ENCODE results near the gene PSMG1.
"Not testable (repeated sequence)": the region's sequence is repeated elsewhere in the genome, so short reads cannot be mapped to it uniquely, and the experiment has no call there.

The PSMG1 gene

DNA sequence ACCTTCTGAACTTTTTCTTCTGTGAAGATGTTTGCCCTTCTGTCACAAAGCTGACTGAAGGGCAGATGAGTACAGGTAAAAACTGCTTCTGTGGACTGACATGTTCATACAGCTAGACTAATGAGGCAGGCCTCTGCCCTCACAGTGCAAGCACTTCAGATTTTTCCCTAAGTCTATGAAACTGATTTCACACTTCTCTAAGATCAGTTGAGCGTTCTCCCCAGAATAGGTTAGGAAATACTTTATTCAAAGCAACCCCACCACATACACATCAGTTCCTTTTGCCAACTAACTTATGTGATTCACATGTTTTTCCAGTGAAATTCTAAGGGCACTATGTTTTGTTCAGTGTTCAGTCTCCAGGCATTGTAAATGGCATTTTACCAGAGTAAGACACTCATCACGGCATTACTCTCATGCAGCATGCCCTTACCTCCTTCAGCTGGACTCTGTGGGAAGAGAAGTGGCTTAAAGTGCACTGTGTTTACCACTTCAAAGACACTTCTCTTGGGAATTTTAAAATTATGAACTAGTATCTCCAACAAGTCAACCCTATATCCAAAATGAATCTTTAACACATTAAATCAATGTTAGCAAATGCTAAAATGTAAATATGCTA lies 5.4 kb upstream of the PSMG1 start:
- DNase-seq (ENCODE audit: low read depth, low spot score) = peak; percentile 7

DNA sequence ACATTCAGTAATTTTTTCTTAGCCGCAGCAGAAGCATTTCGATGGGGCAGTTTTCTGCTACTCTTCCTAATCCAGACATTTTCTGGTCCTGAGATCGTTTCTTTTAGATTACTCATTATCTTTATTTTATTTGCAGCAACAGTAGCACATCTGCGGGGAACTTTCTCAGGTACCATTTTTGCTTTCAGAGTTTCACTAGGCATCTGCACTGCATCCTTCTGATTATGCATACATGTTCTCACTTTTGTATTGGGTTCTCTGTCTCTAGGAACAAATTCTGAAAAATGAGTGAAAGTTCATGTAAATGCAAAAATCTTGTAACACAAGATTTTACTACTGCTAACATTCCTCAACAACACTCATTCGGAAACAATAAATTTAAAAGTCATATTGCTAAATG lies 3.9 kb upstream of the PSMG1 start:
- no peak for DNase-seq (ENCODE audit: low read depth, low spot score)

GRCh38 chr21:39186676-39187075 lies 3.4 kb upstream of the PSMG1 start:
- no peak for DNase-seq (ENCODE audit: low read depth, low spot score)

GRCh38 chr21:39185157-39185556 lies 1.9 kb upstream of the PSMG1 start:
- DNase-seq (ENCODE audit: low read depth, low spot score) = no peak

GRCh38 chr21:39184050-39184980 lies 1.1 kb upstream of the PSMG1 start:
- no peak for DNase-seq (ENCODE audit: low read depth, low spot score)

DNA sequence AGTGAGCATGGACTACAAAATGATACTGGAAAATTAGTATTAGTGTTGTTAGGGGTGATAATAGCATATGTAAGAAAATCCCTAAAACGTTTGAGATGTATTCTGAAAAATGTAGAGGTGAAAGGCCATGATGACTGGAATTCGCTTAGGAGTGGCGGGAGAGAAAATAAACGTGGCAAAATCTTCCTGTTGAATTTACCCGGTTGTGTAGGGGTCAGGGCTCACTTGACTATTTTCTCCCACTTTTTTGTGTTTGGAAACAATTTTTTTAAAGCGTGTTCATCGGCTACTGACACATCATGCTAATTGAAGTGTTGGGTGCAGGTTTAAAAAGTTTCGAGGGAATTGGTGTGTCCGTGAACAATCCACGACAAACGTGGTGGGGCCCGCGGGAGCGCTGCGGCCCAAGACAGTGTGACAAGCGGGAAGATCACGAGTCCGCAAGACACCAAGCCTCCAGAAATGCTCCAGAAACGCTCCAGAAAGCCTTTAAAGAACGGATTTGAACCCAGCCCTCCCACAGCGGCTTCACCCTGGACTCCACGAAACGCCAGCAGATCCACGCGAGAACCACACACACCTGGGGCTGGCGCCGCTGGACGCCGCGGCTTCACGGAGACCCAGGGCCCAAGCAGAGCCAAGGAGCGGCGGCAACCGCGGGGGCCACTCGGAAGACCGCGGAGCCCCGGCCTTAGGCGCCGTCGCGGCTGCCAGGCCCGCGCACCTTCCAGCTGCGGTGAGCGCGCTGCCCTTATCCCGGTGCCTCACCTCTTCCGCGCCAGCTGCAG lies 573 bp downstream of the PSMG1 start:
- no peak for DNase-seq (ENCODE audit: low read depth, low spot score)

- DNase-seq (ENCODE audit: low read depth, low spot score) = no peak
These were observed 1.2 kb downstream of the PSMG1 start for GRCh38 chr21:39182016-39182415.

DNA sequence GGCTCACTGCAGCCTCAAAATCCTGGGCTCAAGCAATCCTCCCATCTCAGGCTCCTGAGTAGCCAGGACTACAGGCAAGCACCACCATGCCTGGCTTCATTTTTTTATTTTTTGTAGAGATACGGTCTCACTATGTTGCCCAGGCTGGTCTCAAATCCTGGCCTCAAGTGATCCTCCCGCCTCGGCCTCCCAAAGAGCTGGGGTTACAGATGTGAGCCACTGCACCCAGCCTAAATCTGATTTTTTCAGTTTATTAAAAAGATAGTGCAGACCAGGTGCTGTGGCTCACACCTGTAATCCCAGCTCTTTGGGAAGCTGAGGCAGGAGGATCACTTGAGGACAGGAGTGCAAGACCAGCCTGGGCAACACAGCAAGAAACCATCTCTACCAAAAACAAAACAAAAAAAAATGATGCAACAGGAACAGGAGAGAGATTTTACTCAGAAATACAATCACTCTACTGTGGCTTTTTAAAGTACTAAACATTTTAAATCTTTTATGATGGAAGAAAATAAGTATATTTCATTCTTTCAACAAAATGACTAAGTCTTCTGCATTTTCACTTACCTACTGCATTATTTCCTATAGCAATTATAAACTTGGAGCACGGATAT lies 1.9 kb downstream of the PSMG1 start:
- no peak for DNase-seq (ENCODE audit: low read depth, low spot score)

- no peak for DNase-seq (ENCODE audit: low read depth, low spot score)
These were observed 2.7 kb downstream of the PSMG1 start for GRCh38 chr21:39180429-39181019.

DNA sequence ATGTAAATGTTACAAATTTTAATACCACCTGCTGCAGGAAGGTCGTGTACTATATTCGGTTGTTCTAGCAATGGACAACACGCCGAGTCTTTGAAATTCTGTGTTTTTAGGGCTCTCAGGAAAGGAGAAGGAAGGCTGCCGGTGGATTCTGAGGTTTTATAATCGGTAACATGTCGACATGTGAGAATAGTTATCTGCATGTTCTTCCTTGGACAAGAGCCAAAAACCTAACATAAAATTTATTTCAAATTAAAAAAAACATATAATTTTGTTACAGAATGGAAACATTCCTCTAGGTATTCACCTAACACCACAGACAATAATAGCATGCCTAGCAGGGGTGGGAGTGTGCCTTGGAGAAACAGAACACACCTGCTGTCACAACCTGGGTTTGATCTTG lies 4.8 kb downstream of the PSMG1 start:
- no peak for DNase-seq (ENCODE audit: low read depth, low spot score)

- peak; percentile 7 for DNase-seq (ENCODE audit: low read depth, low spot score)
These were observed 7.0 kb downstream of the PSMG1 start for GRCh38 chr21:39176271-39176709.

DNA sequence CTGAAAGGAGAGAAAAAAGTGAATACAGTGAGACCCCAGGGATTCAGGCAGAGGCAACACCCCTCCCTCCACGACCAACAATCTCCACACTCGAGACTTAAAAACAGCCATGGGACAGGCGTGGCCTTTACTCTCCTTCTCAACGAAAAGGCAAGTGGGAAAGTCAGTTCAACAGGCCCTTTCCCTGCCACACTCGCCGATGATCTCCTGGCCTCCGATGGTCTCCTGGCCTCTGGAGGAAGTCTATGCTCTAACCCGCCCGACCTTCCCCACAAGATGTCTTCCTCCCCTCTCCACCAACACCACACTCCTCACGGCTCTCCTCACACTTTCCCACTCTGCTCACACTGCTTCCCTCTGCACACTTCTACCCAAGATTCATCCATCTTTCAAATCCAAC lies 7.6 kb downstream of the PSMG1 start:
- no peak for DNase-seq (ENCODE audit: low read depth, low spot score)

- DNase-seq (ENCODE audit: low read depth, low spot score) = peak; percentile 26
These were observed 8.1 kb downstream of the PSMG1 start for GRCh38 chr21:39175154-39175553.

DNA sequence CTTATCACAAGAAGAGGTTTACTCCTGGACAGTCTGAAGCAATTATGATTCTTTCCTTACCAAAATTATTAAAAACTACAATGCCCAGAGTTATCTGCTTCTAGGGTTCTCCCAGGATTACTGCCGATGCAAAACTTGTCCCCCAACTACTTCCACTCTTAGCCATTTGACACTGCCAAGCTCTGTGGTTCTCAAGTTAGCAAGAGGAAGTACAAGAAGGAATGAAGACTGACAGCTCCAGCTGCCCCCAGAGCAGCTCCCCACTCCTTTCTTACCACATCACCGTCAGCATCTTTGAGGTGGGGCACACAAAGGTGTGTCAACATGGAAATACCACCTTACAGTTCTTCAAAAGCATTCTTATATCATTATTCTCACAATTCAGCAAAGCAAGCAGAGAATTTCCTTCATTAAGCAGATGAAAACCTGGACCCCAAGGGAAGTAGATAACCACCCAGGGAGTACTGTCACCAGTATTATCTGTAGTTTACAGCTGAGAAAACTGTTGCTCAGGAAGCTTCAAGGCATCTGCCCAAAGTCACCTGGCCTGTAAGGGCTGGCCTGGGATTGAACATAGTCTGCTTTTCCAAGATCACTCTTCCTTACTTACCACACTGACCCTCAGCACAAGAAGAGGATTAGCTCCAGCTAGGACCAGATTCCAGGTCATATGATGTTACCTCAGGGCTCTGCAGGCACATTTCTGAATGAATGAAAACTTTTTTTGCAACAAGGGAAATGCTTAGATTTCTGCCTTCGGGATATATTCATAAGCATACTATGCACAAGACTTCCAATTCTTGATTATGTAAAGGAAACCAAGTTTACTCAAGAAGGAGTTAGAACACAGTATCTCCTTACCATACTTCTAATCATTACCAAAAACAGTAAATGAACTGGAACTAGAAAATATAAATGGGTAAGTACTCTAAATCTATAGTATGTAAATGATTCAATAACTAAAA lies 9.3 kb downstream of the PSMG1 start:
- no peak for DNase-seq (ENCODE audit: low read depth, low spot score)

- DNase-seq (ENCODE audit: low read depth, low spot score) = no peak
These were observed 13.3 kb downstream of the PSMG1 start for GRCh38 chr21:39169906-39170305.

DNA sequence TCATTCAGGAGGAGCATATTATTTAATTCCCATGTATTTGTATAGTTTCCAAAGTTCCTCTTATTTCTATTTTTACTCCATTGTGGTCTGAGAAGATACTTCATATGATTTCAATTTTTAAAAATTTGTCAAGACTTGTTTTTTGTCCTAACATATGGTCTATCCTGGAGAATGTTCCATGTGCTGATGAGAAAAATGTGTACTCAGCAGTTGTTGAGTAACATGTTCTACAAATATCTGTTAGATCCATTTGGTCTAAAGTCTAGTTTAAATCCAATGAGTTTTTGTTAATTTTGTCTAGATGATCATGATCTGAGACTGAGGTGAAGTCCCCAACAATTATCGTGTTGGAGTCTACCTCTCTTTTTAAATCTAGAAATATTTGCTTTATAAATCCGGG lies 14.5 kb downstream of the PSMG1 start:
- DNase-seq (ENCODE audit: low read depth, low spot score) = no peak

- no peak for DNase-seq (ENCODE audit: low read depth, low spot score)
These were observed 18.7 kb downstream of the PSMG1 start for GRCh38 chr21:39164523-39164922.

- DNase-seq (ENCODE audit: low read depth, low spot score) = no peak
These were observed 22.2 kb downstream of the PSMG1 start for GRCh38 chr21:39161064-39161463.

DNA sequence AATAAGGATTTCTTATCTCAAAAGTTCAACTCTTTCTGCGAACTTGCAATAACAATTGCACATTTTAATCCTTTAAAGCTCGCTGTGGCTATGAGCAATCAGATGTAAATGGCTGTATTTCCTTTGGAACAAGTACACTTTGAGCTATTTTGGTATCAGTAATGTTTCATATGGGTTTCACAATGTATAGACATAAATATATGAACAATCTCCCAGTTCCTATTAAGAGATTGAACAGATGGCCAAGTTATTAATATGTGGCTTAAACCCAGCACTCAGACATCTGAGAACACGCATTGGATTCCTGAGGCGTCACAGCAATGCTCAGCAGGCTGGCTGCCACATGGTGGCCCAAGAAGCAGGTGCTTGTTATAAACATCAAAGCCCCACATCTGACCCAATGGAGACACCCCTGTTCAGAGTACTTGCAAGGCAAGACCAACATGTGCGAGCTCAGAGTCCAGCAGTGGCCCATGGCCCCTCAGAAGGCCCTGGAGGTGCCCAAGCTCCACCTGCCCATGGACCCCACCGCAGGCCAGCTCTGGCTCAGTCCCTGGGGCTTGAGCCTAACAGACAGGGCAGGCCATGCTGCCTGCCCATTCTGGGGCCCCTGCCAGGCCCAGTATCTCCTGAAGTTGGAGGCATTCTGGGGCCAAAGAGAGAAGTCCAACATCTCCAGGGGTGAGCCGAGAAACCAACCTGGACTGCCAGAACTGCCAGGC lies 23.7 kb downstream of the PSMG1 start:
- no peak for DNase-seq (ENCODE audit: low read depth, low spot score)

DNA sequence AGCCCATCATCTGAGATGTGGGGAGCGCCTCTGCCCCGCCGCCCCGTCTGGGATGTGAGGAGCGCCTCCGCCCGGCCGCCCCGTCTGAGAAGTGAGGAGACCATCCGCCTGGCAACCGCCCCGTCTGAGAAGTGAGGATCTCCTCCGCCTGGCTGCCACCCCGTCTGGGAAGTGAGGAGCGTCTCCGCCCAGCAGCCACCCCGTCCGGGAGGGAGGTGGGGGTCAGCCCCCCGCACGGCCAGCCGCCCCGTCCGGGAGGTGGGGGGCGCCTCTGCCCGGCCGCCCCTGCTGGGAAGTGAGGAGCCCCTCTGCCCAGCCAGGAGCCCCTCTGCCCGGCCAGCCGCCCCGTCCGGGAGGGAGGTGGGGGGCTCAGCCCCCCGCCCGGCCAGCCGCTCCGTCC lies 26.0 kb downstream of the PSMG1 start:
- not testable (repeated sequence) for DNase-seq (ENCODE audit: low read depth, low spot score)

Measured in astrocyte of the hippocampus (primary cell).